Loucy (cell line): ENCODE results near the gene PFAS.

Source experiments
- EZH2phosphoT487 ChIP-seq: fragments of 200-600 bp; IDR thresholded peaks from 2 replicates; pipeline ENCODE4 v1.6.1; 2018; ENCODE audit warnings: antibody characterized with exemption, mild to moderate bottlenecking, moderate library complexity, borderline replicate concordance
- TF ChIP-seq, protein P1 (sequence below): fragments of 200-600 bp; sonication (generic); conservative IDR thresholded peaks from 2 replicates; pipeline ENCODE4 v1.5.1; 2014; ENCODE audit warnings: mild to moderate bottlenecking, antibody characterized with exemption, low read length

DNA sequence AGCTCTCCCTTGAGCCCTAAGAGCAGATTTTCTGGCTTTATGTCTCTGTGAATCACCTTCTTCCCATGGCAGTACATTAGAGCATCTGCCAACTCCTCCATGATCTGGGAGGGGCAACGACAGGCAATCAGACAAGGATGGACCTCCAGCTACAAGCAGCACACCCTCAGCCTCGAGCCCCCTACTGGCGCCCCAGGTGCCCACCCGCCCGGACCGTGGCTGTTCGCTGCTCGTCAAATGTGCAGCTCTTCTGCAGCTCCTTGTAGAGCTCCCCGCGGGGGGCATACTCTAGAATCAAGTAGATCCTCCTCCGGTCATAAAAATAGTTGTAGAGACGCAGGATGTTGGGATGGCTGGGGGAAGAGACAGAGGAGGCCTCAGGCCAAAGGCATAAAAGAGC is 42.6 kb upstream of the PFAS start:
- TF ChIP-seq, protein P1, sequence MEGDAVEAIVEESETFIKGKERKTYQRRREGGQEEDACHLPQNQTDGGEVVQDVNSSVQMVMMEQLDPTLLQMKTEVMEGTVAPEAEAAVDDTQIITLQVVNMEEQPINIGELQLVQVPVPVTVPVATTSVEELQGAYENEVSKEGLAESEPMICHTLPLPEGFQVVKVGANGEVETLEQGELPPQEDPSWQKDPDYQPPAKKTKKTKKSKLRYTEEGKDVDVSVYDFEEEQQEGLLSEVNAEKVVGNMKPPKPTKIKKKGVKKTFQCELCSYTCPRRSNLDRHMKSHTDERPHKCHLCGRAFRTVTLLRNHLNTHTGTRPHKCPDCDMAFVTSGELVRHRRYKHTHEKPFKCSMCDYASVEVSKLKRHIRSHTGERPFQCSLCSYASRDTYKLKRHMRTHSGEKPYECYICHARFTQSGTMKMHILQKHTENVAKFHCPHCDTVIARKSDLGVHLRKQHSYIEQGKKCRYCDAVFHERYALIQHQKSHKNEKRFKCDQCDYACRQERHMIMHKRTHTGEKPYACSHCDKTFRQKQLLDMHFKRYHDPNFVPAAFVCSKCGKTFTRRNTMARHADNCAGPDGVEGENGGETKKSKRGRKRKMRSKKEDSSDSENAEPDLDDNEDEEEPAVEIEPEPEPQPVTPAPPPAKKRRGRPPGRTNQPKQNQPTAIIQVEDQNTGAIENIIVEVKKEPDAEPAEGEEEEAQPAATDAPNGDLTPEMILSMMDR = no peak
- TF ChIP-seq EZH2phosphoT487 = no peak
